ENCODE results near the gene CAPN13. TPM values are rescaled to one million over a fixed set of nuclear protein-coding genes. Genes with fewer than 3 reads are reported as not detected.

CAPN13 gene
- total and polyA plus RNA-seq, 2 of the 4 experiments (the other 2 are of a cell fraction): not detected

GRCh38 chr2:30688956-30689401, 118.3 kb downstream of the CAPN13 start:
- dilution Hi-C loops (cut with HindIII; ENCODE audit: low sequenced_read_pairs, unreplicated experiment): no loop called here
- DNase-seq: no peak
- Histone ChIP-seq H2BK5ac (ENCODE audit: low read depth, low read length, poor library complexity, severe bottlenecking) (no peak overlapping the region), H2AK9ac (replicated peaks; ENCODE audit: low read depth, low read length, poor library complexity) (no peak overlapping the region), H3K4ac (ENCODE audit: low read depth, low read length) (peak overlapping the region; percentile 48; the same call in 1 of the 2 replicates), H3K9me3 (ENCODE audit: control insufficient read depth, insufficient read depth, low read length) (no peaks in the 10 kb centered on the region), H4K20me1 (ENCODE audit: insufficient read depth, low read length) (no peaks in the 10 kb centered on the region), H2BK20ac (ENCODE audit: low read depth, low read length) (no peak overlapping the region), H2AK5ac (ENCODE audit: low read depth, low read length) (0 out of 2 replicates have a peak overlapping the region, but pooled peaks have one; percentile 5), H3K27ac (ENCODE audit: insufficient read depth, low read length) (no peak overlapping the region), H4K91ac (ENCODE audit: insufficient read depth, low read depth, low read length) (peak overlapping the region; percentile 39; the same call in 1 of the 2 replicates), H3K23ac (ENCODE audit: low read depth, low read length) (peak overlapping the region; percentile 7; the same call in 1 of the 2 replicates), H3K14ac (replicated peaks; ENCODE audit: low read depth, low read length) (peak overlapping the region; percentile 34; the same call in 1 of the 2 replicates), H3K4me2 (ENCODE audit: low read depth, low read length) (no peak overlapping the region), H4K8ac (ENCODE audit: low read depth in 2 of 2, low read length in 2 of 2) (peak overlapping the region; percentile 11 to 79; a peak in 3 of 4 replicates), H3K27me3 (ENCODE audit: control insufficient read depth, insufficient read depth, low read length) (no peaks in the 10 kb centered on the region), H2BK15ac (ENCODE audit: low read depth, low read length) (peak overlapping the region; percentile 20; the same call in 1 of the 3 replicates), H3K79me1 (ENCODE audit: low read depth in 1 of 2, low read length in 2 of 2) (0 out of 4 replicates have a peak, but pooled peaks cover 0 to 1% of the 10 kb centered on the region in 2 experiments), H2AFZ (replicated peaks; ENCODE audit: low read length, poor library complexity) (peak overlapping the region; percentile 63), H2BK120ac (ENCODE audit: low read depth, low read length) (peak overlapping the region; percentile 20; the same call in 1 of the 2 replicates), H3K36me3 (ENCODE audit: control insufficient read depth, insufficient read depth, low read length) (no peaks in the 10 kb centered on the region), H3K9me1 (ENCODE audit: insufficient read depth, low read length) (peaks cover 1% of the 10 kb centered on the region; the same call in 1 of the 2 replicates), H4K5ac (ENCODE audit: low read depth, low read length) (peak overlapping the region; percentile 38; the same call in 1 of the 2 replicates), H3K18ac (ENCODE audit: low read depth, low read length) (0 out of 2 replicates have a peak overlapping the region, but pooled peaks have one; percentile 21), H3K9ac (ENCODE audit: low read depth, low read length) (no peak overlapping the region), H3K4me3 (ENCODE audit: insufficient read depth, low read depth, low read length) (no peak overlapping the region), H3K4me1 (ENCODE audit: control insufficient read depth, insufficient read depth, low read length) (peaks cover 11% of the 10 kb centered on the region), H3K56ac (ENCODE audit: extremely low read depth, insufficient read depth, low read length) (no peak overlapping the region)
- POLR2A ChIA-PET (ENCODE audit: unreplicated experiment): interaction anchor here (0.6 kb wide), 1 partner anchor 23 kb away, joined by 3 read pairs; no protein-coding TSS in a partner anchor
- in situ Hi-C loops (cut with MboI; ENCODE audit: low sequenced_read_pairs): no loop called here
- ATAC-seq (ENCODE audit: low read depth): no peak
- 53% methylated on average over 2 of the region's 4 CpGs; no CpG with 5 or more reads in 1 of the 2 experiments for WGBS, 2 experiments (ENCODE audit: extremely low coverage in 2 of 2, insufficient read length in 1 of 2)
- BruUV-seq (replicated peaks): no TSS peak
- TF ChIP-seq MAZ (IDR thresholded peaks at IDR 0.05; ENCODE audit: borderline replicate concordance, low read depth, low read length) (no peak), FOS (IDR thresholded peaks at IDR 0.05; ENCODE audit: low read depth, low read length) (no peak), CEBPB (IDR thresholded peaks at IDR 0.05; ENCODE audit: low read depth, low read length) (no peak), POLR2A (IDR thresholded peaks at IDR 0.05; ENCODE audit: low read depth, low read length) (no peak), USF2 (IDR thresholded peaks at IDR 0.05; ENCODE audit: low read depth, low read length) (no peak), RAD21 (IDR thresholded peaks at IDR 0.05; ENCODE audit: low read length) (no peak), CTCF (conservative IDR thresholded peaks at IDR 0.05; ENCODE audit: low read depth, low read length) (no peak), CHD1 (IDR thresholded peaks at IDR 0.05; ENCODE audit: low read depth, low read length) (no peak), SMC3 (IDR thresholded peaks at IDR 0.05; ENCODE audit: low read depth, low read length) (no peak)
- TF ChIP-seq, protein P1, sequence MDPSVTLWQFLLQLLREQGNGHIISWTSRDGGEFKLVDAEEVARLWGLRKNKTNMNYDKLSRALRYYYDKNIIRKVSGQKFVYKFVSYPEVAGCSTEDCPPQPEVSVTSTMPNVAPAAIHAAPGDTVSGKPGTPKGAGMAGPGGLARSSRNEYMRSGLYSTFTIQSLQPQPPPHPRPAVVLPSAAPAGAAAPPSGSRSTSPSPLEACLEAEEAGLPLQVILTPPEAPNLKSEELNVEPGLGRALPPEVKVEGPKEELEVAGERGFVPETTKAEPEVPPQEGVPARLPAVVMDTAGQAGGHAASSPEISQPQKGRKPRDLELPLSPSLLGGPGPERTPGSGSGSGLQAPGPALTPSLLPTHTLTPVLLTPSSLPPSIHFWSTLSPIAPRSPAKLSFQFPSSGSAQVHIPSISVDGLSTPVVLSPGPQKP (IDR thresholded peaks at IDR 0.05; ENCODE audit: borderline replicate concordance, low read depth, low read length): no peak
- intact Hi-C loops (cut with micrococcal nuclease): no loop called here
- CTCF ChIA-PET: no interaction called here
